GM21825 (cell line): ENCODE results near the gene ITGB8.

Experiments
- ATAC-seq: cut with Tn5 transposase; IDR thresholded peaks from one replicate; pipeline ENCODE4 v1.9.1; 2021; ENCODE audit warnings: mild to moderate bottlenecking, moderate library complexity; ENCODE audit not compliant: unreplicated experiment

The ITGB8 gene

DNA sequence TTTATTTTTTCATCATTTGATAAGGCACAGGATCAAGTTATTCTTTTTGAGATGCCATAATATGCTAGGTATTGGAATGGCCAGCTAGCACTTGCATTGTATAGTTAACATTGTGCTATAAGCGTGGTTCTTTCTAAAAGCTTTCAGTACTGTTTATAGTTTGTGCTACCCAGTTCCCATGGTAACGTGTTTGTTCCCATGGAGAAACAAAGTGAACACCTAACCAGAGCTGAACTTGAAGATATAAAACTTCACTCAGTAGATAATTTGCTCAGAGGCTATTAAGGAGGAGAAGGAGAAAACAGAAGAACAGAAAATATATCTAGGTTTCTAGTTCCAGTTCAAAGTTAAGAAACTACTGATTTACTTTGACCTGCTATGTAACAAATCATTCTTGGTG, 23.6 kb upstream of the ITGB8 start:
- ATAC-seq, result peak; percentile 67

DNA sequence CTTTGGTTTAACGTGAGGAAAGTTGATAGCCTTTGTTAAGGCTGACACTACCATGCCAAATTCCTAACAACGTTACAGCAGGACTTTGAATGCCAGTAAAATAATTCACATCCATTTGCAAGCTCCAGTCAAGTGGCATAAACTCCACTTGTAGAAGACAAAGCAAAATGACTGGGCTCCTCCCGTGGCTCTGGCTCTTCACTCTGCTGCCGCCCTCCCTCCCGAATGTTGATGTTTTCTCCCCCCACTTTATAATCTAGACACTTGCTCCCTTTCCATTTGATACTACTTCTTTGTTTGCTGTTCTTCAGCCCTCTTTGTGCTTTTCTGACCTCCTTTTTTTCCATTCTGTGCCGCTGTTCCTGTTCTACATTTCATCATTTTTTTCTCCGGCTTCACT, 22.8 kb upstream of the ITGB8 start:
- ATAC-seq, result no peak

DNA sequence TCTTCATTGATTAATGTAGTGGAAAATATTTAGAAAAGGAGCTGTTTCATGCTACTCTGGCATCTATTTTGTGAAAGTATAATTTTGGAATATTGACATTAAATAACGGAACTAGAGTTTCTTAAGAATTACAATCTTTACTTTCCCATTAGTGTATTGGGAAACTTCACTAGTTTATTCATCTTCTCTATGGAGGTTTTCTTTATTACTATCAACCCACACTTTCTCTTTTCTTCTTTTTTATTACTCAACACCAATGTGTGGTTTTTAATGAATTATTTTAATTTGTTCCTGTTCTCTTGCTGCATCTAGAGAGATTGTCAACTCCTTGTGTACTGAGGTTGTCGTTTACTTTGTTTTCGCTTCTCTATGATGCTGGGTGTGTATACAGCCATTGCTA, 20.4 kb upstream of the ITGB8 start:
- no peak for ATAC-seq

DNA sequence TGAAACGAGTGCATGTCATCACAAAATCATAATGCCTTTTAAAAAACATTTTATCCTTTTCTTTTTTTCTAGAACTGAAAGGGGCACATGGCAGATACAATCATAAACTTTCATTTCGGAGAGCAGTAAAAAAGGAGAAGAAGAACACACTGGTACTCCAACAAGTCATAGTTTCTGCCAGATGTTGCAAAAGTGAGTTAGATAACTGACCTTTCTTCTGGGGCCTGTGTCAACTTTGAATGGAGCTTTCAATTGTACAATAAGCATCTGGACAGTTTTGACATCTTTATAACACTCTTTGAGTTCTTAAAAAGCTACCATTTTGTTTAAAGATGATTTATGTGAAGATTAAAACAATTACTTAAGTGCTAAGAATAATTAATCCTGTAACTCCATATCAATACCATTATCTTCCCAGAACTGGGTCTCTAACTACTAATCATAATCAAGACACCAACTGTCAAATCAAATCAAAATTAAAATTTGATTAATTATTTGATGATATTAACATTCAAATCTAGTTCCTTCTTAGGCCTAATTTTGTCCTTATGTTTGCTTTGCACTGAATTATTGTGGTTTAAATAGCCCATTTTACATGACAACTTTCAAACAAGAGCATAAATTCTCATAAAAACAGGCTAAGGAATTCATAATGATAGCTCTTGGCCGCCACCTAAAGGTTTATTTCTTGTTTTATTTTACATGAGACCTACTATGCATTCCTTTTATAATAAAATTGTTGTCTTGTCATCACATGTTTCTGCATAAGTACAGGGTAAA, 19.5 kb upstream of the ITGB8 start:
- no peak for ATAC-seq

DNA sequence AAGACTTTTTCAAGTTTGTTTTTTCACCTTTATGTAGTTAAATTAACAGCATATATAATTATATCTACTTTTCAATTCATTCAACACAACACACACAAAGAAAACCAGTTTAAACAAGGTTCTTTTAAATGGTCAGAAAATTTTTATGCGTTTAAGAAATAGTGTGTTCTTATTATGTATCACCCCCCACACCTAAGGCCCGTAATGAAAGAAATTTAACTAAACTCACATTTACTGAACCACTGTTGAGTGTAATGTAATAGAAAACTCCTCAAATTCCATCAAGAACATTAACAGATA, 19.0 kb upstream of the ITGB8 start:
- ATAC-seq, result no peak

DNA sequence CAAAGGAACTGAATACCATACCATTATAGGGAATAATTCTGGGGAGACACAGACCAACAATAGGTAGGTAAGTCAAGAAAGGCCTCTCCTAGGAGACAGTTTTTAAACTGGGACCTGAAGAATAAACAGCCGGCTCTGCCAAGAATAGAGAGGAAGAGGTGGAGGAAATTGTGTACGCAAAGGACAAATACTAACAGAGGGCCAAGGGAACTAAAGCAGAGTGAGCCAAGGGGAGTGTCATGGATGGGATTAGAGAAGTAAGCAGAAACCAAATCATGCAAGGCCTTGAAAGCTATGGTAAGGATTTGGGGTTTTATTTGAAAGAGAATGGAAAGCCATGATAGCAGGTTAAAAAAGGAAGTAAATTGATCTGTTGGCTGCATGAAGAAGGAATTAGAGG, 18.1 kb upstream of the ITGB8 start:
- ATAC-seq, result no peak

DNA sequence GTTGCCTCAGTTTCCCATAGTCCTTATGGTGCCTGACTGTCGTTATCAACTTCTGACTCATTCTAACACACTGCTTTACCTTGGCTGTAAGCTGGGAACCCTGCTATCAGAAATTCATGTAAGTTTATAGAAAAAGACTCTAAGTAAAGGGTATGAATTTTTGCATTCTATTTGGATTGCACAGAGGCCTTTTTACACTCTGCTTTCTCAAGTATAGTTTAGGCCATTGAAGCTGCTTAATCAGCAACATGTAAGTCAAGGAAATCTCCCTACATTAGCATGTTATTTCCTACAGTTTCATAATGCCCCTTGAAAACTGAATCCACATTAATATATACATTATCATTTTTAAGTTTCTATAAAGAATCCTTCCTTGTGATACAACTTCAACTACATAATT, 17.1 kb upstream of the ITGB8 start:
- ATAC-seq, result no peak

DNA sequence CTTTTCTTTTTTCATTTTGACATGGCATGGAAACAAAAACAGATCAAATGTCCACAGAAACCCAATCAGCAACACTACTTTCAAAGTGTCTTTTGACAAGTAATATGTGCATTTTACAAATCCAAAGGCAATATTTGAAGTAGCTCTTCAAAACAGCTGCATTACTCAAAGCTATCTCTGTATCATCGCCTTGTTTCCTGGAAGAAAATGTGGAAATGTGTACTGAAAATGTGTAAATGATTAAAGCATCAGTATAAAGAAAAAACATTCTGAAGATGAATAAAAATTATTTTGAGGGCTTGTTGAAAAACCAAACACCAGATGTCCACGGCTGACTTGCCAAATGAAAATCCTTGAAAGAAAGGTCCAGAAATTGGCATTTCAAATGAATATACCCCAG, 16.5 kb upstream of the ITGB8 start:
- ATAC-seq, result no peak

DNA sequence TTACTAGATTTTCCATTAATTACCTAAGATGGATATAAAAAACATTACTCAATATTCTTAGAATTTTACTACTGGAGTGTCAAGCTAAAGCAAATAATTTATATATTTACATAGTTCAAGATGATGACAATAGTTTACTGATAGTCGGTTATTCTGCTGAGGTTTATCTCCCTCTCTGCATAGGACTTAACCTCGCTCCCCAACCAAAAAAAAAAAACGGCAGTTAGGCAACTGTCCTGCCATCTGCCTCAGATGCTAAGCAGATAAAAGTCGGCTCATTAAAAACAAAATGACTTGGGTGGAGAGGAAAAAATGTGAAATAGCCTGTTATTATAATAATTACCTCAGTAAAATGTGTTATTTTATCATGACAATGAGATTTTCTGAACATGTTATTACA, 14.0 kb upstream of the ITGB8 start:
- no peak for ATAC-seq

DNA sequence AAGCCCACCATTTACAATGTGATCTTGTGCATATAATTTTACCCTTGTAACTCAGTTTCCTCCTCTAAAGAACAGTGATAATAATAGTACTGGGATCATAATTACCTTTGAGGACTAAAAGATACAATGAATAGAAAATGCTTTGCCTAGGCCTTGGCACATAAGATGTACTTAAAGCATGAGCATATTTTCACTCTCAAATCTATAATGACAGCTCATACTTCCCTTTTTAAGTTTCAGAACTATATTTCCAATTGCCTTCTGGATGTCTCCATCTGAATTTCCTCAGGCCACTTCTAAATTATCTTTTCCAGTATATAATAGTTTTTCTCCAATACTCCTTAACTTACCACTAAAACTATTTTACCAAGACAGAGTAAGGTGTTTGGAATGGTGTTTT, 13.3 kb upstream of the ITGB8 start:
- ATAC-seq, result no peak

DNA sequence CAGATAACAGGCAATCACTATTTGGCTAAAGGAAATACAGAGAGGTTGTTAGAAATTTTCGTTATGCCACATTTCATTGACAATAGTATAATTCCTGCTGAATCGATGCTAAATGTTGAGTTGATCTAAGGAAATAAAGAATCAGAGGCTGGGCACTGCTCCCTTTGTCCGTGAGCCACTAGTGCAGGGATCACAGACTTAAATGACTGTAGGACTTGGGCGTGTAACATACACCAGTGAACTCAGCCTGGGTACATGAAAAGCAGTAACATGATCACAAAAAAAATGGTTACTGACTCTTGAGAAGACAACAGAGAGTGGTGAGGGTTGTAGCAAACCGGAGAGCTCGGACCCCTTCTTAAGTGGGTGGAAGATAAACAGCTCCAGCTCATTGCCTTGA, 11.8 kb upstream of the ITGB8 start:
- ATAC-seq, result no peak

DNA sequence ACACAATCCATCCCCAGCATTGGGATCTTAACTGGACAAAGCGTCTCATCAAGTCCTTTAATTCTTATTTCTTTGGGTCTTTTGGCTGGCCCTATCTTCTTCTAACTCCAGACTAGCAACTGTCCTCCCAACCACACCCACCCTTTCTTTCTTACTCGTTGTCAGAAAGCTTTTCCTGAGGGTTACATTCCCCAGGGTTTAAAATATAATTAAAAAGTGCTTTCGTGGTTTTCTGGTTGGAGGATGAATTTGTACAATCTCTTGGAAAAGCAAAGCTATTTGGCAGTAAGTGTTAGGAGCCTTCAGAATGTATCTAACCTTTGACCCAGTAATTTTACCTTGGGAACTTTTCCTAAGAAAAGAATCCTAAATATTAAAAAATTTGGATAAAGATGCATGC, 10.4 kb upstream of the ITGB8 start:
- no peak for ATAC-seq

DNA sequence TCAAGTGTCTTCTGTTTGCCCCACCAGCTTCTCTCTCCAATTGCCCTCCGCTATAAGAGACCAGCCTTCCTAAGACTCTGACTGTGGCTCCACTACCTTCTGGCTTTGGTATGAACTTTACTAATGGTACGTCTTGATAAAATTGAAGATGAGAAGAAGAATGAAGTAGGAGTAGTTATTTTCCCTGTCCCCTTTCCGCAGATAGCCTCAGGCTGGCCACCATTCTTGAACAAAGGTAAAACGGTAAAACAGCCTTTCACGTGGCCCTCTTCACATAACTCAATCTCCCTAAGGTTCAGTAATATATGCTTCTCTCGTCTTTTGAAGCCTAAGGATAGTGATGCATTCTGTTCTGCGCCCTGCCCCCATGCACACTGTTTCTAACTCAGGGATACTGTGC, 9.9 kb upstream of the ITGB8 start:
- ATAC-seq, result no peak

DNA sequence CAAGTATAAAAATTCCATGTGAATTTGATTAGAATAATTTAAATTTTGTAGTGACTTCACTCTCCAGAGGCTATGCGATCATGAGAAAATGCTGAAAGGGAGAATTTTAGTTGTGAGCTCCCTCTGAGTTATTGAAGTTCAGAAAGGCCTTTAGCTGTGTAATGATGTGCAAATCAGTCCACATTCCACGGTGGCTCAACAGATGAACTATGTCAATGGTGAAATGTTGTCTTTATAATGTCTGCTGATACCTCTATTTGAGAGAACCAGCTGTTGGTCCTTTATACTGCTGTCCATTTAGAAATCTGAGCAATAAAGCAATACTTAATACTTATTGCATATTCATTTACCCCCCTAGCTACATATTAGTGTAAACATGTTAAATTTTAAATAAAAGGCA, 7.1 kb upstream of the ITGB8 start:
- ATAC-seq, result no peak

DNA sequence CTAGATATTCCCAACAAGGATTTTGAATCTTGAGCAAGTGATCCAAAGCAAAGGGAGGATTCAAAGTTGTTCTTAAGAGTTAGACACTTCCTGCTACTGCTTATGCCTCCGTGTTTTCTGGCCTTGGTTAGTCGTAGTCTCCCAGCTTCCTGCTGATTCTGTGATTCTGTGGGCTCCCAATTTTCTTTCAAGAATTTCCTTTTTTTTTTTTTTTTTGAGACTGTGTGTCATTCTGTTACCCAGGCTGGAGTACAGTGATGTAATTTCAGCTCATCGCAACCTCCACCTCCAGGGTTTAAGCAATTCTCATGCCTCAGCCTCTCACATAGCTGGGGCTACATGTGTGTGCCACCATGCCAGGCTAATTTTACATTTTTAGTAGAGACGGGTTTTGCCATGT, 4.4 kb upstream of the ITGB8 start:
- ATAC-seq, result no peak

DNA sequence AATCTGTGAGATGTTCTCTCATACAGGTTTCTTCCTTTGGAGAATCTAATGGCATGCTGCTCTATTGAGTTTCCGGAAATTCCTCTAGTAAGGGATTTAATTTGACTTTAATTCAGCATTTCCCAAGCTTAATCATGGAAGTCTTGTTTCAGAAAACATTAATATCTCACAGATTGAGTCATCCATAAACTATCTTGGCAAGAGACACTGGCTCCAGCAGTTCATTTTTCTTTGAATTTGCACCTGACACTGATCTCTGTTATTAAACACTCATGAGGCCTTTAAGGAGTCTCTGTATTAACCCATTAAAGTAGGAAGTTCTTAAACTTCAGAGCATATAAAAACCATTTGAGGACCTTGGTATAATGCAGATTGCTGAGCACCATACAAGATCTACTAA, 3.6 kb upstream of the ITGB8 start:
- no peak for ATAC-seq

DNA sequence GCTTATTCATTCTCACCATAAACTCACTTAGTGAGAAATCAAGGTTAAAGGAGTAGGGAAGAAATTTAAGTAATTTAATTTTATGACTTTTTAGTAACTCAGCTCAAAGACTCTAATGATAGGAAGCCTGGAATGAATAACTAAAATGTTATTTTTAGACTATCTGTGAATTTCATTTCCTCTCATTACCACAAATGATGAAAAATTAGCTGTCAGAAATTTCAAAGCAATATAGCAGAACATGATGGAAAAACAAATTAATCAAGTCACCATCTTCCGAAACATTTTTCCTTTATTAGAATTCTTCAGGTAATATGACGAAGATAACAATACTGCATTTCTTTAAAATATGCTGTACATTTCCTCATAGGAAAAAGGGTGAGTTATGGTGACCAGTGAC, 2.7 kb upstream of the ITGB8 start:
- ATAC-seq, result no peak

DNA sequence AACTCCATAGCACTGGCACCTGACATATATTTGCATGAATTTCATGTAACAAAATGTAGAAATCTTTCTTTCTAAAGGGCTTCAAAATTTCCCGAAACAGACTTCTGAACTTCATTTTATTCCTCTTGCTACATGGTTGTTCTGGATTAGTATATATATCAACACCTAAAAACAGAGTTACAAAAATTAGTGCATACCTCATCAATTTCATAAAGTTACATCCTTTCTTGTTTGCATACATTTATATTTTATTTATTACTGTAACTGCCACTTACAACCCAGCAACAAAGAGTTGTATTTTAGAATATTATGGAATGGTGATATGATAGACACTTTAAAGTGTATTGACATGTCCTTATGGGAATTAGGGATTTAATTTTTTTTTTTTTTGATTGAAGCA, 2.0 kb upstream of the ITGB8 start:
- ATAC-seq, result no peak

DNA sequence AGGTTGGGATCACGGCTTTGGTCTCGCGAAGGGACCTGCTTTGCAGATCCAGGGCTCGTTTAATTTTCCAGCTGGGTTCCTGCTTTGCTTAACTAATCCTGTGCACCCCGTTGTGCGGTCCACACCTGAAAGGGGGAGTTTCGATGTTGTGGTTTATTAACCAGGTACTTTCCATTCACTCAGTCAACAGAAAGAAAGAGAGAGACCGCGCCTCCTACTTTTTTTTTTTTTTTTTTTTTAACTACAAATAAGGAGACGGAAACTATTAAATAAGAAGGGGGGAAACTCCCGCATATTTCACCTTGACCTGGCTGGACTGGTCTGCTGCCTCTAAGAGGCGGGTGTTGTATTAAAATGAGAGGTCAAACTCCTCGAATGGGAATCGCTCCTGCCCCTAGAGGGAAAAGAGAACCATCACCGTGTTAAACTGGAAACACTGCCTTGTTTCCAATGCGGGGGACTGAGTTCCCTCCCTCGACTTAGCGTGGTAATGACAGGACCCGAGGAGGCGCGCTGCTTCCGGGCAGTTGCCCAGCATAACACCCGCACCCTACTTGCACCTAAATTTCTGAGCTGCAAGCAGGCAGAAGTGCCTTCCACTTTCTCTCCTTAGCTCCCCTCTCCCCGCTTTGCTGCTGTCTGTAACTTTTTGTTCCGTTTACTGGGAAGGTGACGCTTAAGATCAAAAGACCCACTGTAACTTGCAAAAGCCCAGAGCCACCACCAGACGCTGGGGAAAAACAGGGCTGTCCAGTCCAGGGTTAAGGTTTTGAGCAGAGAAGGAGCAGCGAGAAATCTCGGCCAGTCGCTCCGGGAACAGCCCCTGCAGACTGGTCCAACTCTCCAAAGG, 1.1 kb upstream of the ITGB8 start:
- peak; percentile 37 for ATAC-seq

DNA sequence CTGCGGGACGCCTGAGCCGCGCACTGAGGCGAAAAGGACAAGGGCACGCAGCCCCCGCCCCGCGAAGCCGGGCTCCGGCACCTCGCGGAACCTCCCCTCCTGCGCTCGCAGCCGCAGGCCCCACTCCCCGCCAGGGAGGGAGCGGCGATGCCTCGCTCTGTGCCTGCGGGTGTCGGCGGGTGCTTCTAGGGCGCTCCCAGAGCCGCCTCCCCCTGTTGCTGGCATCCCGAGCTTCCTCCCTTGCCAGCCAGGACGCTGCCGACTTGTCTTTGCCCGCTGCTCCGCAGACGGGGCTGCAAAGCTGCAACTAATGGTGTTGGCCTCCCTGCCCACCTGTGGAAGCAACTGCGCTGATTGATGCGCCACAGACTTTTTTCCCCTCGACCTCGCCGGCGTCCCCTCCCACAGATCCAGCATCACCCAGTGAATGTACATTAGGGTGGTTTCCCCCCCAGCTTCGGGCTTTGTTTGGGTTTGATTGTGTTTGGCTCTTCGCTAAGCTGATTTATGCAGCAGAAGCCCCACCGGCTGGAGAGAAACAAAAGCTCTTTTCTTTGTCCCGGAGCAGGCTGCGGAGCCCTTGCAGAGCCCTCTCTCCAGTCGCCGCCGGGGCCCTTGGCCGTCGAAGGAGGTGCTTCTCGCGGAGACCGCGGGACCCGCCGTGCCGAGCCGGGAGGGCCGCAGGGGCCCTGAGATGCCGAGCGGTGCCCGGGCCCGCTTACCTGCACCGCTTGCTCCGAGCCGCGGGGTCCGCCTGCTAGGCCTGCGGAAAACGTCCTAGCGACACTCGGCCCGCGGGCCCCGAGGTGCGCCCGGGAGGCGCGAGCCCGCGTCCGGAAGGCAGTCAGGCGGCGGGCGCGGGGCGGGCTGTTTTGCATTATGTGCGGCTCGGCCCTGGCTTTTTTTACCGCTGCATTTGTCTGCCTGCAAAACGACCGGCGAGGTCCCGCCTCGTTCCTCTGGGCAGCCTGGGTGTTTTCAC, 519 bp downstream of the ITGB8 start:
- peak; percentile 20 for ATAC-seq
